Measurements from ENCODE around the gene ZNF775.

GRCh38 chr7:150404805-150405583 lies 25.9 kb downstream of the ZNF775 start:
- peak; percentile 45; the same call in 1 of the 2 replicates for TF ChIP-seq POLR2AphosphoS5 (IDR thresholded peaks at IDR 0.05; ENCODE audit: low read depth, low read length)
- peak; percentile 84 for TF ChIP-seq POLR2A (IDR thresholded peaks at IDR 0.05; ENCODE audit: low read depth, low read length)
- peak; percentile 73 for TF ChIP-seq TAF1 (IDR thresholded peaks at IDR 0.05; ENCODE audit: borderline replicate concordance, low read depth, low read length)

Data from GM12892 (cell line).